GM12878 (cell line): ENCODE measurements around the gene PLAGL1. TPM values are rescaled to one million over a fixed set of nuclear protein-coding genes. Genes with fewer than 3 reads are reported as not detected.

Experiments used
- ATAC-seq: fragments of 200-7000 bp; cut with Tn5 transposase; 3 replicates; pipeline ENCODE4 v1.9.1; 2020; ENCODE audit warnings: mild to moderate bottlenecking, moderate library complexity
- BruUV-seq: library from RNA; stranded (reverse); fragments of 400-500 nt; replicated peaks from 2 replicates; lab custom pipeline; 2021; lab: Mats Ljungman, UMichigan
- CTCF ChIA-PET: fragments of 300-600 bp; sonication (Branson Sonifier 250); formaldehyde crosslinking; extraction: SDS; loops from one replicate; lab custom pipeline; 2021; ENCODE audit warnings: inconsistent platforms; lab: Yijun Ruan, JAX
- POLR2A ChIA-PET: fragments of 350-600 bp; formaldehyde crosslinking; extraction: SDS; loops from one replicate; lab custom pipeline; 2021; ENCODE audit warnings: inconsistent platforms; lab: Charles Lee
- RAD21 ChIA-PET: fragments of 300-600 bp; sonication (Branson Sonifier 250); formaldehyde crosslinking; loops from one replicate; lab custom pipeline; 2023; ENCODE audit warnings: antibody characterized with exemption; ENCODE audit not compliant: unreplicated experiment; lab: Charles Lee
- SMC1A ChIA-PET: fragments of 300-600 bp; sonication (Branson Sonifier 250); formaldehyde crosslinking; loops from one replicate; lab custom pipeline; 2023; ENCODE audit not compliant: unreplicated experiment, uncharacterized antibody; lab: Charles Lee
- DNase-seq: peaks from one replicate; pipeline ENCODE4 v3.0.0-alpha.2; 2011; ENCODE audit warnings: low read depth, low spot score
- FAIRE-seq: peaks from 3 replicates; lab custom pipeline; 2011; peaks lifted over from hg19 to GRCh38; lab: Jason Lieb, UNC
- H2AFZ ChIP-seq: 2 replicates; pipeline ENCODE4 v1.6.0; 2011; ENCODE audit warnings: low read depth, low read length, control low read depth; ENCODE audit not compliant: control insufficient read depth
- H3K27ac ChIP-seq: 2 replicates; pipeline ENCODE4 v1.5.1; 2011; ENCODE audit warnings: control low read depth; ENCODE audit not compliant: control insufficient read depth, insufficient read depth
- H3K27me3 ChIP-seq, 2 experiments: replicated peaks in 1 of 2; 2 replicates each; pipeline versions ENCODE4 v1.6.0 to v1.6.1; 2011; ENCODE audit warnings: low read length in 1 of 2; ENCODE audit not compliant: control insufficient read depth in 2 of 2, insufficient read depth in 2 of 2
- H3K36me3 ChIP-seq, 2 experiments: 2 replicates each; pipeline ENCODE4 v1.5.1; 2011; ENCODE audit warnings: low read length in 1 of 2; ENCODE audit not compliant: control insufficient read depth in 2 of 2, insufficient read depth in 2 of 2
- H3K4me1 ChIP-seq: 2 replicates; pipeline ENCODE4 v1.6.1; 2011; ENCODE audit warnings: mild to moderate bottlenecking, low read length, moderate library complexity, mixed read lengths; ENCODE audit not compliant: control insufficient read depth, insufficient read depth
- H3K4me2 ChIP-seq: 2 replicates; pipeline ENCODE4 v1.6.0; 2011; ENCODE audit warnings: control low read depth; ENCODE audit not compliant: control insufficient read depth, insufficient read depth
- H3K4me3 ChIP-seq: fragments of 200-600 bp; sonication (generic); 2 replicates; pipeline ENCODE4 v1.5.1; 2016
- H3K79me2 ChIP-seq: 2 replicates; pipeline ENCODE4 v1.6.0; 2011; ENCODE audit warnings: low read length; ENCODE audit not compliant: control insufficient read depth, insufficient read depth
- H3K9ac ChIP-seq: 2 replicates; pipeline ENCODE4 v1.8.0; 2011; ENCODE audit warnings: low read length, control low read depth, mixed read lengths; ENCODE audit not compliant: control insufficient read depth, insufficient read depth
- H3K9me3 ChIP-seq: replicated peaks from 3 replicates; pipeline ENCODE4 v1.5.1; 2011; ENCODE audit warnings: mild to moderate bottlenecking, low read length; ENCODE audit not compliant: control insufficient read depth, insufficient read depth
- H4K20me1 ChIP-seq: 2 replicates; pipeline ENCODE4 v1.6.0; 2011; ENCODE audit not compliant: control insufficient read depth, insufficient read depth
- BMI1 ChIP-seq: fragments of 450-650 bp; IDR thresholded peaks from 2 replicates; pipeline ENCODE4 v1.6.1; 2016; ENCODE audit warnings: mild to moderate bottlenecking, moderate library complexity, borderline replicate concordance
- CBX5 ChIP-seq: sonication (generic); IDR thresholded peaks from 2 replicates; pipeline ENCODE4 v1.6.1; 2016; ENCODE audit warnings: low read depth, moderate library complexity, mild to moderate bottlenecking, inconsistent platforms
- CEBPZ ChIP-seq: fragments of 150-350 bp; IDR thresholded peaks from 2 replicates; pipeline ENCODE4 v1.6.1; 2016; ENCODE audit warnings: low read depth, low read length
- FOXM1 ChIP-seq: IDR thresholded peaks from 2 replicates; pipeline ENCODE4 v1.6.1; 2012; ENCODE audit warnings: low read depth, mild to moderate bottlenecking, inconsistent platforms, low read length, moderate library complexity
- IKZF2 ChIP-seq, 2 experiments: fragments of 450-650 bp; IDR thresholded peaks; 2 replicates each; pipeline ENCODE4 v1.6.1; 2017; ENCODE audit warnings: mild to moderate bottlenecking in 2 of 2, moderate library complexity in 2 of 2
- KLF5 ChIP-seq: fragments of 450-650 bp; IDR thresholded peaks from 2 replicates; pipeline ENCODE4 v1.6.1; 2014; ENCODE audit warnings: mild to moderate bottlenecking; ENCODE audit not compliant: partially characterized antibody
- MEF2A ChIP-seq: IDR thresholded peaks from 2 replicates; pipeline ENCODE4 v1.6.1; 2011; ENCODE audit warnings: low read depth, mild to moderate bottlenecking, low read length, moderate library complexity; ENCODE audit not compliant: insufficient read depth
- POLR2A ChIP-seq: IDR thresholded peaks from 2 replicates; pipeline ENCODE4 v1.6.1; 2011; ENCODE audit warnings: low read depth, mild to moderate bottlenecking, low read length
- RAD21 ChIP-seq: IDR thresholded peaks from 2 replicates; pipeline ENCODE4 v1.6.1; 2011; ENCODE audit warnings: mild to moderate bottlenecking, low read depth, low read length, moderate library complexity; ENCODE audit not compliant: insufficient read depth
- RAD51 ChIP-seq: fragments of 450-650 bp; IDR thresholded peaks from 2 replicates; pipeline ENCODE4 v1.6.1; 2016; ENCODE audit warnings: moderate library complexity, mild to moderate bottlenecking, inconsistent platforms
- RBBP5 ChIP-seq: fragments of 200-600 bp; sonication (generic); conservative IDR thresholded peaks from 2 replicates; pipeline ENCODE4 v1.6.1; 2016
- RELB ChIP-seq: fragments of 450-650 bp; IDR thresholded peaks from 2 replicates; pipeline ENCODE4 v1.6.1; 2017; ENCODE audit warnings: low read depth, mild to moderate bottlenecking, moderate library complexity
- SMAD1 ChIP-seq: fragments of 450-650 bp; IDR thresholded peaks from 2 replicates; pipeline ENCODE4 v1.6.1; 2018; ENCODE audit warnings: mild to moderate bottlenecking, low read depth; ENCODE audit not compliant: partially characterized antibody
- WRNIP1 ChIP-seq: IDR thresholded peaks from 2 replicates; pipeline ENCODE4 v1.6.1; 2011; ENCODE audit warnings: low read depth, low read length, improper control_type of control experiment, borderline replicate concordance
- ZBED1 ChIP-seq: IDR thresholded peaks from 2 replicates; pipeline ENCODE4 v1.6.1; 2016; ENCODE audit warnings: borderline replicate concordance
- ZBTB40 ChIP-seq: fragments of 450-650 bp; IDR thresholded peaks from 2 replicates; pipeline ENCODE4 v1.6.1; 2016; ENCODE audit warnings: mild to moderate bottlenecking, moderate library complexity, borderline replicate concordance
- in situ Hi-C: fragments of 300-500 bp; cut with MboI; formaldehyde crosslinking; loops from 9 replicates; pipeline ENCODE4 v1.14.3; 2018; ENCODE audit warnings: mixed read lengths
- intact Hi-C: fragments of 100-400 bp; cut with micrococcal nuclease; formaldehyde crosslinking; loops from one replicate; pipeline ENCODE4 v1.14.2; 2022; ENCODE audit not compliant: unreplicated experiment
- polyA plus RNA-seq, 11 experiments: library from polyadenylated mRNA; depleted of rRNA in 4 of 11; unstranded in 6 of 11; stranded (reverse) in 5 of 11; fragments of >200 nt; fragmentation: Nextera tagmentation in 4 of 11; fragmentation: Illumina TruSeq in 1 of 11; extraction: Ambion mirVana in 4 of 11; extraction: Trizol in 1 of 11; gene quantifications; 1 replicate in 1 of 11; 2 replicates in 10 of 11; pipeline versions ENCODE4 v1.2.1 to v1.2.3, GENCODE V29; 2011 to 2016; ENCODE audit warnings: inconsistent platforms in 2 of 11, missing spikeins in 2 of 11, low read depth in 1 of 11
- total RNA-seq, 4 experiments: library from RNA; depleted of rRNA in 3 of 4; stranded (reverse); fragments of >200 nt in 3 of 4; fragmentation: Illumina TruSeq in 1 of 4; extraction: Trizol in 1 of 4; gene quantifications; 2 replicates each; pipeline versions ENCODE4 v1.2.1 to v1.2.3, GENCODE V29; 2013 to 2021

PLAGL1 gene
- total and polyA plus RNA-seq, 10 of the 15 experiments (the other 5 are each of a cell fraction or from before 2014, with no cell fraction given) = 2.6 to 19.1 (median 5.7) TPM

- ChIA-PET SMC1A (interaction anchor here (1.2 to 1.6 kb wide), 3 partner anchors 9 to 88 kb away, joined by 3 to 4 read pairs (median 3); no protein-coding TSS in a partner anchor), RAD21 (no interaction called here), POLR2A (no interaction called here), CTCF (interaction anchor here (1.4 to 2.4 kb wide), 3 partner anchors 14 to 91 kb away, joined by 3 to 11 read pairs (median 5); no protein-coding TSS in a partner anchor)
- DNase-seq = no peak
- Histone ChIP-seq H3K4me1 (no peaks in the 10 kb centered on the region), H3K27me3 (no peaks in the 10 kb centered on the region), H3K36me3 (no peaks in the 10 kb centered on the region), H3K79me2 (no peaks in the 10 kb centered on the region), H3K9ac (no peak overlapping the region), H3K4me3 (no peak overlapping the region), H3K4me2 (no peak overlapping the region), H3K27ac (no peak overlapping the region), H3K9me3 (peaks cover 1% of the 10 kb centered on the region; the same call in 2 of the 3 replicates), H2AFZ (no peak overlapping the region), H4K20me1 (no peaks in the 10 kb centered on the region)
- BruUV-seq = no TSS peak
- intact Hi-C loops = no loop called here
- in situ Hi-C loops = no loop called here
- ATAC-seq = no peak
- no peak for FAIRE-seq
- TF ChIP-seq POLR2A = no peak
- no peak for TF ChIP-seq FOXM1
- no peak for TF ChIP-seq RAD51
- TF ChIP-seq RELB = no peak
- no peak for TF ChIP-seq WRNIP1
- no peak for TF ChIP-seq MEF2A
- TF ChIP-seq BMI1 = no peak
- no peak for TF ChIP-seq RBBP5
- no peak for TF ChIP-seq KLF5
- no peak for TF ChIP-seq ZBED1
- no peak for TF ChIP-seq IKZF2 (IDR thresholded peaks at IDR 0.05)
- TF ChIP-seq CBX5 = no peak
- no peak for TF ChIP-seq RAD21
- no peak for TF ChIP-seq SMAD1
- TF ChIP-seq ZBTB40 = no peak
- no peak for TF ChIP-seq CEBPZ
Observed at GRCh38 chr6:144027932-144028587, 20.0 kb upstream of the PLAGL1 start.
